Panc1 (cell line): ENCODE data around the gene CD300E. TPM values are rescaled to one million over a fixed set of nuclear protein-coding genes. Genes with fewer than 3 reads are reported as not detected.

ENCODE experiments used
- ATAC-seq: fragments of 200-7000 bp; cut with Tn5 transposase; 2 replicates; pipeline ENCODE4 v1.9.1; 2020; ENCODE audit warnings: mild to moderate bottlenecking, moderate library complexity
- BruUV-seq: library from RNA; stranded (reverse); fragments of 400-500 nt; replicated peaks from 2 replicates; lab custom pipeline; 2021; lab: Mats Ljungman, UMichigan
- CTCF ChIA-PET: fragments of 300-600 bp; sonication (Branson Sonifier 250); formaldehyde crosslinking; loops from one replicate; lab custom pipeline; 2022; ENCODE audit warnings: antibody characterized with exemption; lab: Charles Lee
- POLR2A ChIA-PET: fragments of 300-600 bp; sonication (Branson Sonifier 250); formaldehyde crosslinking; loops from one replicate; lab custom pipeline; 2022; ENCODE audit warnings: antibody characterized with exemption; lab: Charles Lee
- DNase-seq: peaks from one replicate; pipeline ENCODE4 v3.0.0-alpha.2; 2010; ENCODE audit warnings: low read depth, low spot score
- H3K27ac ChIP-seq: 2 replicates; pipeline ENCODE4 v1.5.1; 2011; ENCODE audit warnings: mild to moderate bottlenecking, low read length, inconsistent platforms
- H3K27me3 ChIP-seq: fragments of 200-500 bp; sonication (Bioruptor generic); 2 replicates; pipeline ENCODE4 v1.6.0; 2014; ENCODE audit warnings: low read length, inconsistent platforms; ENCODE audit not compliant: control insufficient read depth, insufficient read depth
- H3K36me3 ChIP-seq: fragments of 200-500 bp; sonication (Bioruptor generic); 2 replicates; pipeline ENCODE4 v1.5.1; 2014; ENCODE audit warnings: inconsistent platforms, mild to moderate bottlenecking, low read length, moderate library complexity; ENCODE audit not compliant: control insufficient read depth, insufficient read depth
- H3K4me1 ChIP-seq: 2 replicates; pipeline ENCODE4 v1.5.1; 2011; ENCODE audit warnings: inconsistent platforms, mild to moderate bottlenecking, low read length, moderate library complexity; ENCODE audit not compliant: control insufficient read depth, insufficient read depth
- H3K4me3 ChIP-seq, 2 experiments: 2 replicates each; pipeline ENCODE4 v1.5.1; 2011 to 2012; ENCODE audit warnings: low read depth in 2 of 2, low read length in 2 of 2, mild to moderate bottlenecking in 2 of 2, inconsistent platforms in 1 of 2, moderate library complexity in 1 of 2
- H3K9me3 ChIP-seq: fragments of 200-500 bp; sonication (Bioruptor generic); 2 replicates; pipeline ENCODE4 v1.5.1; 2014; ENCODE audit warnings: low read depth, mild to moderate bottlenecking, inconsistent platforms, low read length, moderate library complexity; ENCODE audit not compliant: control insufficient read depth, insufficient read depth
- POLR2AphosphoS5 ChIP-seq: IDR thresholded peaks from 2 replicates; pipeline ENCODE4 v1.6.1; 2012; ENCODE audit warnings: mild to moderate bottlenecking, low read depth, low read length, moderate library complexity
- SIN3A ChIP-seq: IDR thresholded peaks from 2 replicates; pipeline ENCODE4 v1.6.1; 2012; ENCODE audit warnings: low read depth, mild to moderate bottlenecking, low read length, moderate library complexity, borderline replicate concordance; ENCODE audit not compliant: insufficient read depth
- TCF7L2 ChIP-seq: IDR thresholded peaks from 2 replicates; pipeline ENCODE4 v1.6.1; 2011; ENCODE audit warnings: mild to moderate bottlenecking, low read depth, low read length, inconsistent platforms
- in situ Hi-C: cut with HindIII; loops from 2 replicates; pipeline ENCODE4 v1.10.0; 2016; ENCODE audit warnings: low sequenced_read_pairs, low pct_unique_long_range_greater_than_20kb
- intact Hi-C: fragments of 100-400 bp; cut with micrococcal nuclease; formaldehyde crosslinking; loops from one replicate; pipeline ENCODE4 v1.10.0; 2022; ENCODE audit not compliant: unreplicated experiment
- total RNA-seq: library from RNA; stranded (reverse); gene quantifications from one replicate; pipeline ENCODE4 v1.2.1, GENCODE V29; 2021; ENCODE audit not compliant: unreplicated experiment
- TF ChIP-seq, protein P1 (sequence below), 2 experiments: IDR thresholded peaks; 2 replicates each; pipeline ENCODE4 v1.6.1; 2011 to 2012; ENCODE audit warnings: low read depth in 2 of 2, control low read depth in 1 of 2, low read length in 1 of 2, mild to moderate bottlenecking in 1 of 2, moderate library complexity in 1 of 2; ENCODE audit not compliant: insufficient read depth in 1 of 2
- TF ChIP-seq, protein P2 (sequence below): fragments of 450-650 bp; IDR thresholded peaks from 2 replicates; pipeline ENCODE4 v1.5.1; 2017; ENCODE audit warnings: mild to moderate bottlenecking

The CD300E gene
- total RNA-seq, 1 experiment from 2014 or later = not detected

DNA sequence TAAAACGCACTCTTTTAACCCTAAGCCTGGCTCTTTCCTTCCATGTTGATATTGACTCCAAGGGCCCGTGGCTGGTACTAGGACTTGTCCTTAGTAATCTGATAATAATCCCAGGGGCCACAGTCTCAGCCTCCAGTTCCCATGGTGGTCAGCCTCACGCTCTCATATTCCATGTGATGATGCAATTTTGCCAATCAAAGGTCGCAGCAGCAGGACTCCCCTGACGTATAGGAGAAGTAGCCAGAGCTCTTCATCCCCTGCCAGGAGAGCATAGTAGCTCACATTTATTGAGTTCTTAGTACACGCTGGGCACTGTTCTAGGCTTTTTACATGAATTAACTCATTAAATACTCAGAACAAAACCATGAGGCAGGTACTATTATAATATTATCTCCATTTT lies 46.8 kb upstream of the CD300E start:
- CTCF ChIA-PET = interaction anchor here (1.1 kb wide), 1 partner anchor 13 kb away, joined by 4 read pairs; no protein-coding TSS in a partner anchor

DNA sequence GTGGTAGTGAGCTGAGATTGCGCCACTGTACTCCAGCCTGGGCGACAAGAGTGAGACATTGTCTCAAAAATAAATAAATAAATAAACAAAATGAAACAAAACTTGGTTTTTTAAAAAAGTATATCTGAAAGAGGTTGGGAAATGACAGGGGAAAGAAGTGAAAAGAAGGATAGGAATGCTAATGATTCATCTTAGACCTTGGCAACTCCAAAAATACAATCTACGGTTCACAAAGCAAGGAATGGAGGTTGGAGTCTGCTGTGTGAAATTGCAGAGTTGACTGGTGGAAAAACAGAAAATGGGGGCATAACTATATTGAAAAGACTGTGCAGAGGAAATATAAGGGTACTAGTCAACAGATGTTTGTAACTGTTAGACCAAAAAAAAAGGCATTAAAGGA lies 40.0 kb upstream of the CD300E start:
- intact Hi-C loops = loop anchor here (10.0 kb wide), 1 partner anchor 59 kb away; no protein-coding TSS in a partner anchor
- ChIA-PET CTCF (interaction anchor here (0.6 kb wide), 1 partner anchor 340 kb away, joined by 3 read pairs; no protein-coding TSS in a partner anchor), POLR2A (no interaction called here)
- Histone ChIP-seq H3K4me3 (no peak overlapping the region), H3K36me3 (no peaks in the 10 kb centered on the region), H3K27me3 (peaks cover 44% of the 10 kb centered on the region), H3K4me1 (no peaks in the 10 kb centered on the region), H3K9me3 (no peaks in the 10 kb centered on the region), H3K27ac (no peak overlapping the region)
- TF ChIP-seq TCF7L2 (no peak), POLR2AphosphoS5 (no peak), SIN3A (no peak)
- TF ChIP-seq, protein P1, sequence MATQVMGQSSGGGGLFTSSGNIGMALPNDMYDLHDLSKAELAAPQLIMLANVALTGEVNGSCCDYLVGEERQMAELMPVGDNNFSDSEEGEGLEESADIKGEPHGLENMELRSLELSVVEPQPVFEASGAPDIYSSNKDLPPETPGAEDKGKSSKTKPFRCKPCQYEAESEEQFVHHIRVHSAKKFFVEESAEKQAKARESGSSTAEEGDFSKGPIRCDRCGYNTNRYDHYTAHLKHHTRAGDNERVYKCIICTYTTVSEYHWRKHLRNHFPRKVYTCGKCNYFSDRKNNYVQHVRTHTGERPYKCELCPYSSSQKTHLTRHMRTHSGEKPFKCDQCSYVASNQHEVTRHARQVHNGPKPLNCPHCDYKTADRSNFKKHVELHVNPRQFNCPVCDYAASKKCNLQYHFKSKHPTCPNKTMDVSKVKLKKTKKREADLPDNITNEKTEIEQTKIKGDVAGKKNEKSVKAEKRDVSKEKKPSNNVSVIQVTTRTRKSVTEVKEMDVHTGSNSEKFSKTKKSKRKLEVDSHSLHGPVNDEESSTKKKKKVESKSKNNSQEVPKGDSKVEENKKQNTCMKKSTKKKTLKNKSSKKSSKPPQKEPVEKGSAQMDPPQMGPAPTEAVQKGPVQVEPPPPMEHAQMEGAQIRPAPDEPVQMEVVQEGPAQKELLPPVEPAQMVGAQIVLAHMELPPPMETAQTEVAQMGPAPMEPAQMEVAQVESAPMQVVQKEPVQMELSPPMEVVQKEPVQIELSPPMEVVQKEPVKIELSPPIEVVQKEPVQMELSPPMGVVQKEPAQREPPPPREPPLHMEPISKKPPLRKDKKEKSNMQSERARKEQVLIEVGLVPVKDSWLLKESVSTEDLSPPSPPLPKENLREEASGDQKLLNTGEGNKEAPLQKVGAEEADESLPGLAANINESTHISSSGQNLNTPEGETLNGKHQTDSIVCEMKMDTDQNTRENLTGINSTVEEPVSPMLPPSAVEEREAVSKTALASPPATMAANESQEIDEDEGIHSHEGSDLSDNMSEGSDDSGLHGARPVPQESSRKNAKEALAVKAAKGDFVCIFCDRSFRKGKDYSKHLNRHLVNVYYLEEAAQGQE (IDR thresholded peaks at IDR 0.05; ENCODE audit: insufficient read depth in 1 of 2, low read depth in 2 of 2, low read length in 1 of 2) = no peak
- TF ChIP-seq, protein P2, sequence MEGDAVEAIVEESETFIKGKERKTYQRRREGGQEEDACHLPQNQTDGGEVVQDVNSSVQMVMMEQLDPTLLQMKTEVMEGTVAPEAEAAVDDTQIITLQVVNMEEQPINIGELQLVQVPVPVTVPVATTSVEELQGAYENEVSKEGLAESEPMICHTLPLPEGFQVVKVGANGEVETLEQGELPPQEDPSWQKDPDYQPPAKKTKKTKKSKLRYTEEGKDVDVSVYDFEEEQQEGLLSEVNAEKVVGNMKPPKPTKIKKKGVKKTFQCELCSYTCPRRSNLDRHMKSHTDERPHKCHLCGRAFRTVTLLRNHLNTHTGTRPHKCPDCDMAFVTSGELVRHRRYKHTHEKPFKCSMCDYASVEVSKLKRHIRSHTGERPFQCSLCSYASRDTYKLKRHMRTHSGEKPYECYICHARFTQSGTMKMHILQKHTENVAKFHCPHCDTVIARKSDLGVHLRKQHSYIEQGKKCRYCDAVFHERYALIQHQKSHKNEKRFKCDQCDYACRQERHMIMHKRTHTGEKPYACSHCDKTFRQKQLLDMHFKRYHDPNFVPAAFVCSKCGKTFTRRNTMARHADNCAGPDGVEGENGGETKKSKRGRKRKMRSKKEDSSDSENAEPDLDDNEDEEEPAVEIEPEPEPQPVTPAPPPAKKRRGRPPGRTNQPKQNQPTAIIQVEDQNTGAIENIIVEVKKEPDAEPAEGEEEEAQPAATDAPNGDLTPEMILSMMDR = no peak
- no peak for ATAC-seq
- in situ Hi-C loops = no loop called here
- DNase-seq = no peak
- no TSS peak for BruUV-seq

More for the DNA sequence above, 46.8 kb upstream of the CD300E start:
- intact Hi-C loops (no loop called here), in situ Hi-C loops (no loop called here)
- Histone ChIP-seq H3K36me3 (no peaks in the 10 kb centered on the region), H3K27ac (no peak overlapping the region), H3K27me3 (peaks cover 53% of the 10 kb centered on the region), H3K4me1 (no peaks in the 10 kb centered on the region), H3K4me3 (no peak overlapping the region), H3K9me3 (no peaks in the 10 kb centered on the region)
- POLR2A ChIA-PET = no interaction called here
- TF ChIP-seq, protein P1 (IDR thresholded peaks at IDR 0.05; ENCODE audit: insufficient read depth in 1 of 2, low read depth in 2 of 2, low read length in 1 of 2) = no peak
- TF ChIP-seq POLR2AphosphoS5 (no peak), TCF7L2 (no peak), SIN3A (no peak)
- TF ChIP-seq, protein P2 = no peak
- DNase-seq (no peak), ATAC-seq (no peak)
- no TSS peak for BruUV-seq
